ENCODE measurements around the gene CNNM3.

DNA sequence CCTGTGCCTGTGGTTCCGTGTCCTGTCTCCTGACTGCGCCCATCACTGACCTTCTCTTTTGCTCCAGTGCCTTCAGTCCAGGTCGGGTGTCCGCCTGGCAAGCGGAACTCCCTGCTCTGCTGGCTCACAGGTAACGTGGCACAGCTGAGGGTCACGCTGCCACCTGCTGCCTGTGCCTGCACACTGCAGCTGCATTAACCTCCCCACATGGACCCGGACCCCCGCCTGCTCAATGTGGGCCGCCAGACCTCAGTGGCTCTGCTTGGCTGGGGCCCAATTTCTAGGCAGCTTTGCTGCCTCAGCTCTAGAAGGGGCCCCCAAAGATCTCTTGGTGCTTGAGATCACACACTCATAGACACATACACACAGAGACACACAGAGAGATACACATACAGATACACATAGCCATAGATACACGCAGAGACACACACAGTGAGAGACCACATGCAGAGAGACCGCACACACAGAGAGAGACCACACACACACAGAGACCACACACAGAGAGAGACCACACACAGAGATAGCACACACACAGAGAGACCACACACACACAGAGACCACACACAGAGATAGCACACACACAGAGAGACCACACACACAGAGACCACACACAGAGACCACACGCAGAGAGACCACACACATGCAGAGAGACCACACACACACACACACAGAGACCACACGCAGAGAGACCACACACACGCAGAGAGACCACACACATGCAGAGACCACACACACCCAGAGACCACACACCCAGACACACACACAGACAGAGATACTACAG, 14.9 kb upstream of the CNNM3 start:
- TF ChIP-seq EZH2 (IDR thresholded peaks at IDR 0.05; ENCODE audit: insufficient read depth, poor library complexity, severe bottlenecking) (no peak), EZH2phosphoT487 (IDR thresholded peaks at IDR 0.05; ENCODE audit: insufficient read depth, low read depth) (no peak)
